T-helper 1 cell (primary cell): ENCODE results near the gene MFSD6.

ENCODE experiments used
- DNase-seq, 5 donors: peaks; one replicate each; pipeline ENCODE4 v3.0.0-alpha.2; 2012 to 2020

MFSD6 gene

GRCh38 chr2:190441564-190441963 lies 33.4 kb downstream of the MFSD6 start:
- DNase-seq, result no peak

GRCh38 chr2:190443055-190443454 lies 34.9 kb downstream of the MFSD6 start:
- no peak for DNase-seq

DNA sequence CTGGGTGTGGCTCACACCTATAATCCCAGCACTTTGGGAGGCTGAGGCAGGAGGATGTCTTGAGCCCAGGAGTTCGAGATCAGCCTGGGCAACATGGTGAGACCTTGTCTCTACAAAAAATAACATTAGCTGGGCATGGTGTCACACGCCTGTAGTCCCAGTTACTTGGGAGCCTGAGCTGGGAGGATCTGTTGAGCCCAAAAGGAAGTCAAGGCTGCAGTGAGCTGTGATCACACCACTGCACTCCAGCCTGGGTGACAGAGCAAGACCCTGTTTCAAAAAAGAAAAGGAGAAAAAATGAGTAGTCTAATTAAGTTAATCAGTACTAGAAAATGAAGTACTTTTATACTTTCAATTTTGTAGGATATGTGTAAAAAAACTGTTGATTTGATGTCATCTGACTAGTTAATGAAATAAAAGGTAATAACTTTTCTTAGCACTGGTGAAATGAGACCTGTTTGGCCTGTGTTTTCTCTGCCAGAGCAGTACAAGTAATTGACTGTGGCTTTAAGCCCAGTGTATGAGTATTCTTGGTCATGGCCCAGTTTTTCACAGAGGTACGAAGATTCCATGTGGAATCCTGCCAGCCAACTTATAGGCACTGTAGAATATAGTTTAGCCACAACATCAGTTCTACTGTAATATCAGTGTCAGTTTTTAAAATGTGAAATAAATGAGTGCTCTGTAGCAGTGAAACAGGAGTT lies 35.8 kb downstream of the MFSD6 start:
- DNase-seq, result no peak

DNA sequence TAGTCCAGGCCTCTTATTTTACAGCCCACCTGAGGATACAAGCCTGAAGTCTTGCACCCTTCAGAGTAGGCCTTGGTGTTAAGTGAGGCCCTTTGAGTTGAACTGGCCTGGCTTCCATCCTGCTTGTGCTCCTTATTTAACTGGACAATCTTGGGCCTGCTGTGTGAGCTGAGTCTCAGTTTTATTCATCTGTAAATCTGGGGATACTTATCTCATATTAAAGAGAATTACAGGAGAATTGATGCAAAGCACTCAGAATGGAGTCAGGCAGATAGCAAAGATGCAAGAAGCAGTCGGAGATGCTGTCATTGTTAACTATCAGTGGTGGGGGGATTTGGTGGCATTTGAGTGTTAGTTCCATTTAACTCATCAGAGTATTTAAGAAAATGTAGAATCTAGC lies 36.8 kb downstream of the MFSD6 start:
- no peak for DNase-seq

- no peak for DNase-seq
Measured at GRCh38 chr2:190446193-190446592, 38.0 kb downstream of the MFSD6 start.

GRCh38 chr2:190446750-190447516 lies 38.8 kb downstream of the MFSD6 start:
- no peak for DNase-seq

GRCh38 chr2:190447766-190448165 lies 39.6 kb downstream of the MFSD6 start:
- no peak for DNase-seq

- no peak for DNase-seq
Measured at GRCh38 chr2:190449925-190450324, 41.8 kb downstream of the MFSD6 start.

DNA sequence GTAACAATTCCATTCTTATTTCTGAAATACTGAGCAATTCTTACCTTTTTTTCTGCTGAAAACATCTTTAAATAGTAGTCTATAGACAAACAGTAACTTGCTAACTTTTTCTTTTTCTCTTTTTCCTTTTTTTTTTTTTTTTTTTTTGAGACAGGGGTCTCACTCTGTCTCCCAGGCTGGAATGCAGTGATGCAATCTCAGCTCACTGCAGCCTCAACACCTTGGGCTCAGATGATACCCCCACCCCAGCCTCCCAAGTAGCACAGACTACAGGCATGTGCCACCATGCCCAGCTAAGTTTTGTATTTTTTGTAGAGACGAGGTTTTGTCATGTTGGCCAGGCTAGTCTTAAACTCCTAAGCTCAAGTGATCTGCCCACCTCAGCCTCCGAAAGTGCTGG lies 42.2 kb downstream of the MFSD6 start:
- no peak for DNase-seq

GRCh38 chr2:190451561-190452176 lies 43.5 kb downstream of the MFSD6 start:
- no peak for DNase-seq

- no peak for DNase-seq
Measured at GRCh38 chr2:190452433-190452832, 44.3 kb downstream of the MFSD6 start.

DNA sequence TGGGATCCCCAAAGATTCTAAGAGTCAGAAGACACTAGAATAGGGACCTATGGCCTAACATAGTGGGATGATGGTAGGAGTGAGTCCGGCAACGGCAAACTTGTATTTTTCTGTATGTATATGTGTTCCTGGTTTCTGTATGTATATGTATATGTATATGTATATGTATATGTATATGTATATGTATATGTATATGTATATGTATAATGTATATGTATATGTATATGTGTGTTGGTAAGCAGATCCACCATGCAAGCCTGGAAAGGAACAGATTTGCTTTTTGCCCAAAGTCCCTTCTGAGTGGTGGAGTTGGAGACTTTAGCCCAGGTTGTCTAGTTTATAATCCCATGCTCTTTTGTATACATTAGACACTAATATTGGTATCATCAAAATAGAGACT lies 46.6 kb downstream of the MFSD6 start:
- DNase-seq, result no peak

DNA sequence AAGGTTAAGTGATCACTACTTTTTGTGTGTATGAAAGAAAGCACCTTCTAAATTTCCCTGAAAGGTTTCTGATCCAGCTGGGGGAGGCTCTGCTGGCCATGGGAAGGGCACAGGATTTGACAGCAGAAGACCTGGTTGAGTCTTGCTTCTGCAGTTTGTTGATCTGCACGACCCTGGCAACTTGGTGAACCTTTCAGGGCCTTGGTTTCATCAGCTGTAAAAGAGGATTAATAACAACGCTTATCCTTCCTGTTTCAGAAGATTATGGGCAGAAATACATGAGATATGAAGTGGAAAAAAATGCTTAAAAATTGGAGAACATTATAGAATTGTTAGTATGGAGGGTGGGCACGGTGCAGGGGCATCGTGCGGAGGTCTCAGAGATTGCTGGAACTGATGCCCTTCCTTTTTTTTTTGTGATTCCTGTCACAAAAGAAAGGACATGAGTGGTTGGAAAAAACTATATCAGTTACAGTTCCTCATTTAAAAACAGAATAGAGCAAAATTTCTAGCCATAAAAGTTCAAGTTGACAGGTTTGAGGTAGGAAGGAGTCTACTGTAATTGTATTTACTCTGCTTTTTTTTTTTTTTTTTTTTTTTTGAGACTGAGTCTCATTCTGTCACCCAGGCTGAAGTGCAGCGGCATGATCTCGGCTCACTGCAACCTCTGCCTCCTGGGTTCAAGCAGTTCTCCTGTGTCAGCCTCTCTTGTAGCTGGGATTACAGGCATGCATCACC lies 47.4 kb downstream of the MFSD6 start:
- no peak for DNase-seq

- no peak for DNase-seq
Measured at GRCh38 chr2:190456833-190457232, 48.7 kb downstream of the MFSD6 start.

DNA sequence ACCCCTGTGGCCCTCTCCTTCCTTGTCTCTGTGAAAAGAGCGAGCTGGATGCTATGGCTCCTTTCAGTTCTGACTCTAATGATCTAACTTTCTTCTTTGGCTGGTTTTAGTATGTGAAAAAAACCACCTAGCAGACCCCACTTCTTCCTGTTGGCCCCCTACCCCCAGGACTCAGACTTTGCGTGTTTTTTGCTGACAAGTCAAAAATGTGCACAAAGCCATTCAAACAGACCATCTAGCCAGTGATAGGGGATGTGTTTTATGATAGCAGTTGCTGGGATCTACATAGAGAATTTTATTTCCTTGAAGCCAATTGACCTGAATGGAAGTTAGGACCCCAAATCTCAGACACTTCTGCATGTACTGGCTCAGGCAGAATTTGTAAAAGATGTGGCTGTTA lies 49.1 kb downstream of the MFSD6 start:
- no peak for DNase-seq

GRCh38 chr2:190458352-190459107 lies 50.4 kb downstream of the MFSD6 start:
- DNase-seq, result no peak

DNA sequence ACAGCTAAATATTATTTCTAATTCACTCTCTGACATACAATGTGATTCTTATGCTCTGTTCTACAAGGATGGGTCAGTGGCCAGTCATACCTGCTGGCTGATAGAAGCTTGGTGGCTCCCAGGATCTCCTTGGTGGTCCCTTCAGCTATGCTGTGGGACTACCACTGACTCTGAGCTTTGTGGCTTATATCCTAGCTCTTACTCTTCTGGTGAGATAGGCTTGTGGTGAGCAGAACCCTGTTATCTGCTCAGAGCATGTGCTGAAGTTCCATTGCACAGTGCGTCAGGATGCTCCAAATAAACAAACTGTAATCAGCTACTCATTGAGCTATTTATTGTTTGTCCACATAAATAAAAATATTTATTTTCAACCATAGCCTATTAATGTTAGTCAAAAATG lies 51.7 kb downstream of the MFSD6 start:
- DNase-seq, result no peak

- no peak for DNase-seq
Measured at GRCh38 chr2:190460487-190460886, 52.3 kb downstream of the MFSD6 start.

DNA sequence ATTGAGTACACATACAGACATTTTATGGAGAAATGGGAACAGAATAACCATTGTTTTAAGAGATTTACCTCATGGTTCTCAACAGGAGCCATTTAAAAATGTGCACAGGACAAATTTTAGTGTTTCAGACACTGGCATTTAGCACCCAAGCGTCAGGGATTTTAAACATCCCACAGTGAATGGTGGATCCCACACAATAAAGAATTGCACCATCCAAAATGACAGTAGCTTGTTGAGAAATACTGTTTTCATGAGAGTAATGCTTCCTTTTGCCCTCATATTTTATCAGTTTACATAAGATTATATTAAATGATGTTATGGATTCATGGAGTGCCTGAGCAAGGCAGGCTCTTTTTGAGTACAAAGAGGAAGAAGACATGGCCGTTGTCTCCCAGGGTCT lies 54.0 kb downstream of the MFSD6 start:
- DNase-seq, result no peak

GRCh38 chr2:190462611-190463010 lies 54.5 kb downstream of the MFSD6 start:
- no peak for DNase-seq

DNA sequence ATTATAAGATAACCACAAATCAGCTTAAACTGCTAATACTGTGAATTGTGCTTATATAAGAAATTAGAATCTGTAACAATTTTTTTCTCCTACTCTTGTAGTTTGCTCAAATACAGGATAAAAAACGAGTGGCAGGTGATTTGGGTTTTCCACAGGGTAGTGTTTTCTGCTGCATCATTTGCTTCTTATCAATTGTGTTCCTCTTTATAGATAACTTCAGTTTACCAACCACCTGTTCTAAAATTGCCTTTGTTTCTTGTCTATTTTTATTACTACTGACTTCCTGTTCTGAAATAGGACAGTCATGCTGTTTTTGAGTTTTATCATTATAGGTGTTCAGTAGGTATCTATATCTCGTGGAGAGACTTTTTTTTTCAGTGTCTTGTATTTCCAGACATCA lies 56.9 kb downstream of the MFSD6 start:
- no peak for DNase-seq

DNA sequence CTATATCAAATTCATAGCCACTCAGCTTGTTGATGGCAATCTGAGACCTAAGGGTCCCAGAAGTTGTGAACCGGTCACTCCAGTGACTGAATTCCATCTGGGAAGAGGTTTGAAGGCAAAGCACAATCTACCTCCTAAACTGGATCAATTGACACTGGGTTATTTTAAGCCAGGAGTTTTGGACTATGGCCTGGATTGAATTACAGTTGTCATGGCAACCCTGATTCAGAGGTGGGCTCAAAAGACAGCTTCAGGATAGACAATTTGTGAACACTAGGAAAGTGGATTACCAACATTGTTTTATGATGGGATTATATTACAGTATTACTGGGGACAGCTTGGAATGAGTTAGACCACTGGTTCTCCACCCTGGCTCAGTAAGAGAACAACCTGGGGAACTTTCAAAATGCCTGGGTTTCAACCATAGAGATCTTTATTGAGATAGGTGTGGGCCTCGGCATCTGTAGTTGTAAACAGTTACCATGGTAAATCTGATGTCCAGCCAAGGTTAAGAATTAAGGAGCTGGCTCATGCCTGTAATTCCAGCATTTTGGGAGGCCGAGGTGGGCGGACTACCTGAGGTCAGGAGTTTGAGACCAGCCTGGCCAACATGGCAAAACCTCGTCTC lies 58.8 kb downstream of the MFSD6 start:
- no peak for DNase-seq
